AG08395 (cell line): ENCODE results near the gene GDPGP1.
"Not testable (repeated sequence)": the region's sequence is repeated elsewhere in the genome, so short reads cannot be mapped to it uniquely, and the experiment has no call there.

ENCODE experiments used
- DNase-seq: peaks from one replicate; pipeline ENCODE4 v3.0.0; 2012; ENCODE audit warnings: mixed read lengths, low spot score

GDPGP1 gene

GRCh38 chr15:90225504-90226234, 8.3 kb upstream of the GDPGP1 start:
- no peak for DNase-seq

GRCh38 chr15:90227336-90227735, 6.7 kb upstream of the GDPGP1 start:
- no peak for DNase-seq

DNA sequence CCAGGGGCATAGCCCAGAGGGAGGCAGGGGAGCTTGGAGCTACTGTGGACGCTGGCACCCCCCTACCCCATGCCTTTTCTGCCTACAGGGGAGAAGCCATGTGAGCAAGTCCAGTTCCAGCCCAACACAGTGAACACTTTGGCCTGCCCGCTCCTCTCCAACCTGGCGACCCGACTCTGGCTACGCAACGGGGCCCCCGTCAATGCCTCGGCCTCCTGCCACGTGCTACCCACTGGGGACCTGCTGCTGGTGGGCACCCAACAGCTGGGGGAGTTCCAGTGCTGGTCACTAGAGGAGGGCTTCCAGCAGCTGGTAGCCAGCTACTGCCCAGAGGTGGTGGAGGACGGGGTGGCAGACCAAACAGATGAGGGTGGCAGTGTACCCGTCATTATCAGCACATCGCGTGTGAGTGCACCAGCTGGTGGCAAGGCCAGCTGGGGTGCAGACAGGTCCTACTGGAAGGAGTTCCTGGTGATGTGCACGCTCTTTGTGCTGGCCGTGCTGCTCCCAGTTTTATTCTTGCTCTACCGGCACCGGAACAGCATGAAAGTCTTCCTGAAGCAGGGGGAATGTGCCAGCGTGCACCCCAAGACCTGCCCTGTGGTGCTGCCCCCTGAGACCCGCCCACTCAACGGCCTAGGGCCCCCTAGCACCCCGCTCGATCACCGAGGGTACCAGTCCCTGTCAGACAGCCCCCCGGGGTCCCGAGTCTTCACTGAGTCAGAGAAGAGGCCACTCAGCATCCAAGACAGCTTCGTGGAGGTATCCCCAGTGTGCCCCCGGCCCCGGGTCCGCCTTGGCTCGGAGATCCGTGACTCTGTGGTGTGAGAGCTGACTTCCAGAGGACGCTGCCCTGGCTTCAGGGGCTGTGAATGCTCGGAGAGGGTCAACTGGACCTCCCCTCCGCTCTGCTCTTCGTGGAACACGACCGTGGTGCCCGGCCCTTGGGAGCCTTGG, 5.9 kb upstream of the GDPGP1 start:
- DNase-seq, result no peak

DNA sequence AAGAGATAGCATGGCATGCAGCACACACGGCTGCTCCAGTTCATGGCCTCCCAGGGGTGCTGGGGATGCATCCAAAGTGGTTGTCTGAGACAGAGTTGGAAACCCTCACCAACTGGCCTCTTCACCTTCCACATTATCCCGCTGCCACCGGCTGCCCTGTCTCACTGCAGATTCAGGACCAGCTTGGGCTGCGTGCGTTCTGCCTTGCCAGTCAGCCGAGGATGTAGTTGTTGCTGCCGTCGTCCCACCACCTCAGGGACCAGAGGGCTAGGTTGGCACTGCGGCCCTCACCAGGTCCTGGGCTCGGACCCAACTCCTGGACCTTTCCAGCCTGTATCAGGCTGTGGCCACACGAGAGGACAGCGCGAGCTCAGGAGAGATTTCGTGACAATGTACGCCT, 5.0 kb upstream of the GDPGP1 start:
- DNase-seq, result no peak

- no peak for DNase-seq
These were observed 3.9 kb upstream of the GDPGP1 start for GRCh38 chr15:90230071-90230494.

DNA sequence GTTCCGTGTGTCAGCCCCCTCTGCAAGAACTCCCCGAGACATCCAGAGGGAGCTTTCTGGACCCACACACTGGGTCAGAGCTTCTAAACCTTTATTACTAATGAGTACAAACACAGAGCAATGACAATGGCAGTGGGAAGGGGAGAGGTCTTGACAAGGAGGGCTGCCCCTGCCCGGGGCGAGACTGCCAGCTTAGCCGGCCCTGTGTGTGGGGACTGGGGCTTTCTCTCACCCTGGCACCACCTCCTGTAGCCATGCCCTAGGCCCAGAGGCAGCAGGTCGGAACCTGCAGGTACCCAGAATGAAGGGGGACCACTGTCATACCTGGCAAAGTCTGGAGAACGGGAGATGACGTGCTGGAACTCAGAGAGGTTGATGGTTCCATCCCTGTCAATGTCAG, 3.4 kb upstream of the GDPGP1 start:
- no peak for DNase-seq

- no peak for DNase-seq
These were observed 2.7 kb upstream of the GDPGP1 start for GRCh38 chr15:90231028-90232017.

- no peak for DNase-seq
These were observed 1.8 kb upstream of the GDPGP1 start for GRCh38 chr15:90232196-90232595.

- DNase-seq, result no peak
These were observed 1.0 kb upstream of the GDPGP1 start for GRCh38 chr15:90232941-90233386.

DNA sequence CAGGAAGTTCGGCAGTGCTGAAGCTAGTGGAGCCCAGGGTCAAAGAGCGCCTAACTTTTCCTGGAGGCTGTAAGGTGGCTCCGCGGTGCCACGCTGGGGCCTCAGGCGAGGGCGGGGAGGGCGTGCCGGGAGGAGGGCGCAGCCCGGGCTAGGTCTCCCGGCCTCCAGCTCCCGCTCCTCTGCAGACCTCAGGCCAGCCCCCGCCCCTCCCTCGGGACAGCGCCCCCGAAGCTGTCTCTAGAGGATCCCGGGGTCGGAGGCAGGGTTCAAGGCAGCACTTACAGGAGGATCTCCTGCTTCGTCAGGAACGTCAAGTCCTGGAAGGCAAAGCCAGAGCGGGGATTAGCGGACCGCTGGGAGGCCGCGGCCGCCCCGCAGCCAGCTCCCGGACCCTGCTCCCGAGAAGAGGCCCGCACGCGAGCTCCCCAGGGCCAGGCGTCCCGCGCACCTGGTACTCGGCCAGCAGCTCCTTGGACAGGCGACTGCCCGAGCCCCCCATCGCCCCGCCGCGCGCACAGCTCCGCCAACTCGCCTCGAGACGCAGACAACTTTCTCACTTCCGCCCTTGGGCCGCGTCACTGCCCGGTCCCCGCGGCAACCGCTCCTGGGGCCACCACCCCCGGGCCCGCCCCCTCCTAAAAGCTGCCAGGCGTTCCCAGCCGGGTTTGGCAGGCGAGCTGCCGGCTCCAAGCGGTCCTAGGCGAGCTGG, 468 bp upstream of the GDPGP1 start, which contains the start of gene CIB1:
Gene CIB1, minus strand, starts transcription at position 555 of the 709 bp plus-strand sequence. Its CDS starts 56 bp downstream, at position 499.
- peak; percentile 55 for DNase-seq

DNA sequence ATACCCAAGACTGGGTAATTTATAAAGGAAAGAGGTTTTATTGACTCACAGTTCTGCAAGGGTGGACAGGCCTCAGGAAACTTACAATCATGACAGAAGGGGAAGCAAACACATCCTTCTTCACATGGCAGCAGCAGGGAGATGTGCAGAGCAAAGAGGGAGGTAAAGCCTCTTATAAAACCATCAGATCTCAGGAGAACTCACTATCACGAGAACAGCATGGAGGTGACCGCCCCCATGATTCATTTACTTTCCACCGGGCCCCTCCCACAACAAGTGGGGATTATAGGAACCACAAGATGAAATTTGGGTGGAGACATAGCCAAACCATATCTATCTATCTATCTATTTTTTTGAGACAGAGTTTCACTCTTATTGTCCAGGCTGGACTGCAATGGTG, 5.4 kb downstream of the GDPGP1 start:
- no peak for DNase-seq

GRCh38 chr15:90240856-90241255, 6.8 kb downstream of the GDPGP1 start:
- no peak for DNase-seq

- DNase-seq, result no peak
These were observed 7.6 kb downstream of the GDPGP1 start for GRCh38 chr15:90241343-90242192.

GRCh38 chr15:90243943-90244639, 10.1 kb downstream of the GDPGP1 start:
- no peak for DNase-seq

GRCh38 chr15:90248789-90249202, 14.8 kb downstream of the GDPGP1 start:
- no peak for DNase-seq

DNA sequence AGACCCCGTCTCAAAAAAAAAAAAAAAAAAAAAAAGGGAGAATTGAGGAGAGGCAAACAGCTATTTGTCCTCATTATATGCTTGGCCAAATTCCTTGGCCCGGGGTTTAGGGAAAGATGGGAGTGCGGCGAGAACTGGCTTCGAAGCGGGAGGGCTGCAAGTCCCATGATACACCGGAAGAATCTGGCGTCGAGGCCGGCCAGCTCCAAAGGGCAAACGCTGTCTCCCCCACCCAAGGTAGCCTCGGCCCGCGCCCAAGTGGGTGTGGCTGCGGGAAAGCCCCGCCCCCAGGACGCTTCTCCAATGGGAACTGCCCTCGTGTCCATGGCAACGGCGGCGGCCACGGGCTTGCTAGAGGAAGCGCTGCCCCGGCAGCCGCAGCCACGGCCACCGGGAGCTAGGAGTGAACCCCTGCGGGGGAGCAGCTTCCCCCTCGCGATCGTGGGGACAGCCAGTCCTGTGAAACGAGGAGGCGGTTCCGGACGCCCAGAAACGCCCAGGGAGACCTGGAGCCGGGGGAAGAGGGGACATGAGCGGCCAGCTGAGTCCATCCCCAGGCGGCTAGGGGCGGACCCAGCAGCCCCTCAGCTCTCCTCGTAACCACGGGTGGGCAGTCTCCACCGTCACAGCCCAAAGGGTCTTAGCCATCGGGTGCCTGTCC, 15.3 kb downstream of the GDPGP1 start, which contains the start of gene TTLL13:
Gene TTLL13, plus strand, starts transcription at position 354 of the 661 bp plus-strand sequence. CDS start 1,075 bp downstream, outside the sequence.
- peak; percentile 95 for DNase-seq

DNA sequence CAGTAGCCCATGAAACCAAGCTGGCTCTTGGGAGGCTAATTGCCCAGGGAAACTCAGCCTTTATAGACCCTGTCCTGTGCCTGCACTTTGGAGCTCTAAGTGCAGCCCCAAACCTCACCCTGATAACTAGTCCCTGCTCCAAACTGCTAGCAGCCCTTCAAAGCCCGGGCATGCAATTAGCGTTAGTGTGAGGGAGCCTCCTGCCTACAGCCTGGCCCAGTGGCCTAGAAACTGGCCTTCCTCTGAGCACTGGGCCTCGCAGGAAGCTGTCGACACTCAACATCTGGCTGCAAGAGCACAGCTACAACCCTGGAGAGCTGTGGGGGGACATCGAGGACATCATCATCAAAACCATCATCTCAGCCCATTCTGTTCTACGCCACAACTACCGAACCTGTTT, 23.8 kb downstream of the GDPGP1 start:
- DNase-seq, result no peak

DNA sequence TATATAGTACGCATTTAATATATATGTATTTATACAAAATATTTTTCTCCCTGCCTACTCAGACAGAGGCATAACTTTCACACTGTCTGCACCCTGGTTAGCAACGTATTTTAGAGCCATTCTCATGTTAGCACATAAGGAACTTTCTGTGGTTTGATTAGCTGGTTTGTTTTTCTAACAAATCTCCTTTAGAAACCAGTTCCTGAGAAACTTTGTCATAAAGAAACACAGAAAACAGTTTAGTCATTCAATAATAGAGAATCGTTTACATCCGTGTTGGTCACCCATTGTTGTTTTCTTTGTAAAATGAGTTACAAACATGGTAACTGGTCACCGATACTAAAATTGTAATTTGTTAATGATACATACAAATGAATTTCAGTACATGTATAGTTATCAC, 25.5 kb downstream of the GDPGP1 start:
- no peak for DNase-seq

- not testable (repeated sequence) for DNase-seq
These were observed 26.7 kb downstream of the GDPGP1 start for GRCh38 chr15:90260731-90261130.
